ENCODE measurements around the gene MED26.
"Not testable (repeated sequence)": the region's sequence is repeated elsewhere in the genome, so short reads cannot be mapped to it uniquely, and the experiment has no call there.

The MED26 gene

GRCh38 chr19:16655727-16656126, 27.7 kb upstream of the MED26 start:
- no peak for DNase-seq (ENCODE audit: low read depth)
- H3K4me3 ChIP-seq (ENCODE audit: low read length) = no peak overlapping the region
- no peak for TF ChIP-seq CTCF (conservative IDR thresholded peaks at IDR 0.05; ENCODE audit: low read depth, low read length)

- no peak for DNase-seq (ENCODE audit: low read depth)
- H3K4me3 ChIP-seq (ENCODE audit: low read length) = no peak overlapping the region
- no peak for TF ChIP-seq CTCF (conservative IDR thresholded peaks at IDR 0.05; ENCODE audit: low read depth, low read length)
These were observed 26.6 kb upstream of the MED26 start for GRCh38 chr19:16654627-16655026.

- no peak for DNase-seq (ENCODE audit: low read depth)
- no peak for TF ChIP-seq CTCF (conservative IDR thresholded peaks at IDR 0.05; ENCODE audit: low read depth, low read length)
- H3K4me3 ChIP-seq (ENCODE audit: low read length) = no peak overlapping the region
These were observed 26.1 kb upstream of the MED26 start for GRCh38 chr19:16654140-16654539.

GRCh38 chr19:16652854-16653253, 24.9 kb upstream of the MED26 start:
- TF ChIP-seq CTCF (conservative IDR thresholded peaks at IDR 0.05; ENCODE audit: low read depth, low read length) = no peak
- H3K4me3 ChIP-seq (ENCODE audit: low read length) = no peak overlapping the region

GRCh38 chr19:16651421-16652188, 23.6 kb upstream of the MED26 start:
- H3K4me3 ChIP-seq (ENCODE audit: low read length); DNase-seq (ENCODE audit: low read depth): not testable (repeated sequence)

More at GRCh38 chr19:16652854-16653253, 24.9 kb upstream of the MED26 start:
- DNase-seq (ENCODE audit: low read depth) = no peak

- no peak overlapping the region for H3K4me3 ChIP-seq (ENCODE audit: low read length)
- TF ChIP-seq CTCF (conservative IDR thresholded peaks at IDR 0.05; ENCODE audit: low read depth, low read length) = no peak
- no peak for DNase-seq (ENCODE audit: low read depth)
These were observed 22.8 kb upstream of the MED26 start for GRCh38 chr19:16650821-16651220.

- DNase-seq (ENCODE audit: low read depth) = no peak
- no peak overlapping the region for H3K4me3 ChIP-seq (ENCODE audit: low read length)
- no peak for TF ChIP-seq CTCF (conservative IDR thresholded peaks at IDR 0.05; ENCODE audit: low read depth, low read length)
These were observed 21.7 kb upstream of the MED26 start for GRCh38 chr19:16649734-16650133.

Data from retinal pigment epithelial cell (primary cell).